ENCODE measurements around the gene KIAA0232. TPM values are rescaled to one million over a fixed set of nuclear protein-coding genes. Genes with fewer than 3 reads are reported as not detected.

The KIAA0232 gene
- total and polyA plus RNA-seq, 7 donors = 8.7 to 79.8 (median 53.3) TPM

DNA sequence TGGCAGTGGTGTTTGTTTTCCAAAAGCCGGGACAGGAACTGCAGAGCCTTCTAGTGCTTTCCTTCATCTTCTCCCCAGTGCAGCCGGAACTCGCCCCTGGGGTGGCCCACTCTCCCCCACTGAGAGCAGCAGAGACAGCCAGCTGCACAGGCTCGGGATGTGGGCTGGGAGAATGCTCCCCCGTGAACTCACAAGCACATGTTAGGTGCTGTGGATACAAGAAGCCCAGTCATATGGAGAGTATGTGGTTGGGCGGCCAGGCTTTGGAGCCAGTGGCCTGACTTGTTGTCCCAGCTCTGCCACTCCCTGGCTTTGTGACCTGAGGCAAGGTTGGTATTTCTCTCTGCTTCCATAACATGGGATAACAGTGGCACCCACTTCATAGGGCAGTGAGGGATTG is 9.4 kb upstream of the KIAA0232 start:
- Histone ChIP-seq H3K4me1 (peaks cover 49% of the 10 kb centered on the region), H3K36me3 (ENCODE audit: insufficient read depth in 1 of 2, low read depth in 1 of 2) (no peaks in the 10 kb centered on the region), H3K4me3 (no peak overlapping the region), H3K27ac (peak overlapping the region; percentile 89), H3K27me3 (ENCODE audit: insufficient read depth in 3 of 3, low read length in 2 of 3) (no peaks in the 10 kb centered on the region), H3K9me3 (no peaks in the 10 kb centered on the region)
- peak in 1 of 2 donors; percentile 43 for DNase-seq
- TF ChIP-seq, protein P1, sequence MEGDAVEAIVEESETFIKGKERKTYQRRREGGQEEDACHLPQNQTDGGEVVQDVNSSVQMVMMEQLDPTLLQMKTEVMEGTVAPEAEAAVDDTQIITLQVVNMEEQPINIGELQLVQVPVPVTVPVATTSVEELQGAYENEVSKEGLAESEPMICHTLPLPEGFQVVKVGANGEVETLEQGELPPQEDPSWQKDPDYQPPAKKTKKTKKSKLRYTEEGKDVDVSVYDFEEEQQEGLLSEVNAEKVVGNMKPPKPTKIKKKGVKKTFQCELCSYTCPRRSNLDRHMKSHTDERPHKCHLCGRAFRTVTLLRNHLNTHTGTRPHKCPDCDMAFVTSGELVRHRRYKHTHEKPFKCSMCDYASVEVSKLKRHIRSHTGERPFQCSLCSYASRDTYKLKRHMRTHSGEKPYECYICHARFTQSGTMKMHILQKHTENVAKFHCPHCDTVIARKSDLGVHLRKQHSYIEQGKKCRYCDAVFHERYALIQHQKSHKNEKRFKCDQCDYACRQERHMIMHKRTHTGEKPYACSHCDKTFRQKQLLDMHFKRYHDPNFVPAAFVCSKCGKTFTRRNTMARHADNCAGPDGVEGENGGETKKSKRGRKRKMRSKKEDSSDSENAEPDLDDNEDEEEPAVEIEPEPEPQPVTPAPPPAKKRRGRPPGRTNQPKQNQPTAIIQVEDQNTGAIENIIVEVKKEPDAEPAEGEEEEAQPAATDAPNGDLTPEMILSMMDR (IDR thresholded peaks at IDR 0.05) = no peak
- 54 to 64% (median 63%) methylated on average over 6 of the region's 6 CpGs for WGBS, 3 donors
- no peak for ATAC-seq
- intact Hi-C loops (cut with DNase I) = no loop called here

DNA sequence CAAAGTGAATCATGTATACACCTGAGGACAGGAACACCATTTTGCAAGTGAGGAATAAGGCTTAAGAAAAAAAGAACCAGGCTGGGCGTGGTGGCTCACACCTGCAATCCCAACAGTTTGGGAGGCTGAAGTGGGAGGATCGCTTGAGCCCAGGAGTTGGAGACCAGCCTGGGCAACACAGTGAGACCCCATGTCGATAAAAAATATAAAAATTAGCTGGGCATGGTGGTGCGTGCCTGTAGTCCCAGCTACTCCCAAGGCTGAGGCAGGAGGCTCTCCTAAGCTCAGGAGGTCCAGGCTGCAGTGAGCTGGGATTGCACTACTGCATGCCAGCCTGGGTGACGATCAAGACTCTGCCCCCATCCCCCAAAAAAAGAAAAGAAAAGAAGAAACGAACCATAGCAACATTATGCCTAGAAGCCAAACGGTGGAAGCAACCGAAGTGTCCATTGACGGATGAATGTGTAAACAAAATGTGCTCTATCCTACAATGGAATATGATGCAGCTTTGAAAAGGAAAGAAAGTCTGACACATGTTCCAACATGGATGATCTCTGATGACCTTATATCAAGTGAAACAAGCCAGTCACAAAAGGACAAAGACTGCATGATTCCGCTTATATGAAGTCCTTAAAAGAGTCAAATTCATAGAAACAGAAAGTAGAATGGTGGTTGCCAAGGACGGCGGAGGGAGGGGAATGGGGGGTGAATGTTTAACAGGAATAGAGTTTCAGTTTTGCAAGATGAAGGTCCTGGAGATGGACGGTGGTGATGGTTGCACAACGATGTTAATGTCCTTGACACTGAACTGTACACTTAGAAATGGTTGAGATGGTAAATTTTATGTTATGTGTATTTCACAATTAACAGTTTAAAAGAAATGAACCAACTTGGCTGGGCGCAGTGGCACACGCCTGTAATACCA is 8.6 kb upstream of the KIAA0232 start:
- Histone ChIP-seq H3K27ac (no peak overlapping the region), H3K27me3 (ENCODE audit: insufficient read depth in 3 of 3, low read length in 2 of 3) (no peaks in the 10 kb centered on the region), H3K4me1 (peaks cover 41% of the 10 kb centered on the region), H3K9me3 (no peaks in the 10 kb centered on the region), H3K36me3 (ENCODE audit: insufficient read depth in 1 of 2, low read depth in 1 of 2) (no peaks in the 10 kb centered on the region), H3K4me3 (no peak overlapping the region)
- WGBS, 3 donors = 88 to 92% (median 91%) methylated on average over 16 of the region's 16 CpGs
- TF ChIP-seq, protein P1 (IDR thresholded peaks at IDR 0.05) = no peak
- no peak for DNase-seq
- ATAC-seq = no peak
- intact Hi-C loops (cut with DNase I) = no loop called here

DNA sequence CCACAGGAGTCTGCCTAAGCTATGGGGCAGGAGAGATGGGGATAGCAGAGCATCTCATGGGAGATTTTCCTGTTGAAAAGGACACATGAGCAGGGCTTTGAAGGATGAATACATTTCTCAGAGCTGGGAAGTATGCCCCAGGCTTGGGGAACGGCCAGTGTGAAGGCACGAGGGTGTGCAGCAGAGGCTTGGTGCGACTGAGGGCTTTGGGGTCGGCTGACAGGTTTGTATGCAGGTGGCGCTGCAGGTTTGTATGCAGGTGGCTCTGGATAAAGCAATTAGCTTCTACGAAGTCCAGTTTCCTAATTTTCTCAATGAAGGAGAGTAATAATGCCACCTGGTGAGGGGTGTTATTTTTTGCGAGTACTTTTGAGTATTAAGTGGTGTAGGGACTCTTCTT is 6.8 kb upstream of the KIAA0232 start:
- no peaks in the 10 kb centered on the region for H3K36me3 ChIP-seq (ENCODE audit: insufficient read depth in 1 of 2, low read depth in 1 of 2)
- no peak overlapping the region for H3K4me3 ChIP-seq
- H3K27ac ChIP-seq = no peak overlapping the region
- no peaks in the 10 kb centered on the region for H3K27me3 ChIP-seq (ENCODE audit: insufficient read depth in 3 of 3, low read length in 2 of 3)
- intact Hi-C loops (cut with DNase I) = no loop called here
- WGBS, 3 donors = 69 to 83% (median 80%) methylated on average over 7 of the region's 7 CpGs
- H3K4me1 ChIP-seq = peaks cover 32% of the 10 kb centered on the region
- TF ChIP-seq, protein P1 (IDR thresholded peaks at IDR 0.05) = no peak
- DNase-seq (no peak), ATAC-seq (no peak)
- no peaks in the 10 kb centered on the region for H3K9me3 ChIP-seq

DNA sequence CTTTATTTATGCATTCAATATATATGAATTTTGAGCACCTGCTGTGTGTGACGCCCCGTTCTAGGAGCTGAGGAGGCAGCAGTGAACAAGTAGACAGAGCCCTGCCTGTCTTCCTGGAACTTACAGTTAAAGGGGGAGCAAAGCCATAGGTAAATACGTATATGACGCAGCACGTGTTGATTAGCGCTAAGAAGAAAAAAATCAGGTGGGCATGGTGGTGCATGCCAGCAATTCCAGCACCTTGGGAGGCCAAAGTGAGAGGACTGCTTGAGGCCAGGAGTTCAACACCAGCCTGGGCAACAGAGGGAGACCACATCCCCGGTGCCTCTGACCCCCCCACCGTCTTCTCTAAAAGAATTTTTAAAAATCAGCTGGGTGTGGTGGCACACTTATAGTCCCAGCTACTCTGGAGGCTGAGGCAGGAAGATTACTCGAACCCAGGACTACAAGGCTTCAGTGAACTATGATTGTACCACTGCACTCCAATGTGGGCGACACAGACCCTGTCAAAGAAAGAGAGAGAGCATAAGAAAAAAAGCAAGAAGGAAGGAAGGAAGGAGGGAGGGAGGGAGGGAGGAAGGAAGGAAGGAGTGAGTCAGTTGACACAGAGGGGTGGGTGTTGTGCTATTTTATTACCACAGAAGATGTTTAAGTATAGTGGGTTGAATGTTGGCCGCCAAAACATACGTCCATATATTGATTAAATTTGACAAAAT is 5.4 kb upstream of the KIAA0232 start:
- Histone ChIP-seq H3K4me1 (peaks cover 33% of the 10 kb centered on the region), H3K27me3 (ENCODE audit: insufficient read depth in 3 of 3, low read length in 2 of 3) (no peaks in the 10 kb centered on the region), H3K27ac (no peak overlapping the region), H3K4me3 (no peak overlapping the region), H3K36me3 (ENCODE audit: insufficient read depth in 1 of 2, low read depth in 1 of 2) (no peaks in the 10 kb centered on the region), H3K9me3 (no peaks in the 10 kb centered on the region)
- ATAC-seq (no peak), DNase-seq (no peak)
- intact Hi-C loops (cut with DNase I) = no loop called here
- TF ChIP-seq, protein P1 (IDR thresholded peaks at IDR 0.05) = no peak
- WGBS, 3 donors = 79 to 81% (median 79%) methylated on average over 12 of the region's 12 CpGs

Data from psoas muscle (tissue), 8 donors.